GM06990 (cell line): Measurements from ENCODE around the gene FHOD3.

Experiments used
- DNase-seq: peaks from one replicate; pipeline ENCODE4 v3.0.0-alpha.2; 2011; ENCODE audit not compliant: insufficient read length; ENCODE audit errors: extremely low read depth
- H3K27me3 ChIP-seq: replicated peaks from 2 replicates; pipeline ENCODE4 v1.6.0; 2011; ENCODE audit warnings: low read length; ENCODE audit not compliant: control insufficient read depth, insufficient read depth
- H3K36me3 ChIP-seq: 2 replicates; pipeline ENCODE4 v1.5.1; 2011; ENCODE audit warnings: low read length; ENCODE audit not compliant: control insufficient read depth, insufficient read depth
- H3K4me3 ChIP-seq: replicated peaks from 2 replicates; pipeline ENCODE4 v1.5.1; 2011; ENCODE audit warnings: low read depth, mild to moderate bottlenecking, control low read depth, low read length
- TF ChIP-seq, protein P1 (sequence below): IDR thresholded peaks from 2 replicates; pipeline ENCODE4 v1.5.1; 2011; ENCODE audit warnings: low read length, control low read depth, mild to moderate bottlenecking, inconsistent platforms; ENCODE audit not compliant: insufficient read depth, poor library complexity, severe bottlenecking

FHOD3 gene

DNA sequence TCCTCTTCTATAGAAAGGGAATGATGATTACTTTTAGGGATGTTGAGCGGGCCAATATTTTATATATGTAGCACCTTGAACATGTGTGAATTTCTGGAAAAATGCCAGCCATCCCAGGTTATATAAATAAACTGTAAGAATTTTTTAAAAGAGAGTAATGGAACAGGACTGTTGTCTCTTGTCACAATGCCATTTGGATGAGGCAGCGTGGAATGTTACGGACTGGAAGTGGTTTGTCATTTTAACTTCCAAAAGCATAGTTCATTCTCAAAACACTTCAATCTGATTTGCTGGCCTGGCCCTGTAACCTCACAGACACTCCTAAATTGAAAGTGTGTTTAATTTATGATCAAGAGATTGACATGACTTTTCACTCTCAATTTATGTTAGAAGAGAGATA lies 460.5 kb downstream of the FHOD3 start:
- no peak for DNase-seq
- TF ChIP-seq, protein P1, sequence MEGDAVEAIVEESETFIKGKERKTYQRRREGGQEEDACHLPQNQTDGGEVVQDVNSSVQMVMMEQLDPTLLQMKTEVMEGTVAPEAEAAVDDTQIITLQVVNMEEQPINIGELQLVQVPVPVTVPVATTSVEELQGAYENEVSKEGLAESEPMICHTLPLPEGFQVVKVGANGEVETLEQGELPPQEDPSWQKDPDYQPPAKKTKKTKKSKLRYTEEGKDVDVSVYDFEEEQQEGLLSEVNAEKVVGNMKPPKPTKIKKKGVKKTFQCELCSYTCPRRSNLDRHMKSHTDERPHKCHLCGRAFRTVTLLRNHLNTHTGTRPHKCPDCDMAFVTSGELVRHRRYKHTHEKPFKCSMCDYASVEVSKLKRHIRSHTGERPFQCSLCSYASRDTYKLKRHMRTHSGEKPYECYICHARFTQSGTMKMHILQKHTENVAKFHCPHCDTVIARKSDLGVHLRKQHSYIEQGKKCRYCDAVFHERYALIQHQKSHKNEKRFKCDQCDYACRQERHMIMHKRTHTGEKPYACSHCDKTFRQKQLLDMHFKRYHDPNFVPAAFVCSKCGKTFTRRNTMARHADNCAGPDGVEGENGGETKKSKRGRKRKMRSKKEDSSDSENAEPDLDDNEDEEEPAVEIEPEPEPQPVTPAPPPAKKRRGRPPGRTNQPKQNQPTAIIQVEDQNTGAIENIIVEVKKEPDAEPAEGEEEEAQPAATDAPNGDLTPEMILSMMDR: no peak
- H3K4me3 ChIP-seq: no peak overlapping the region
- no peaks in the 10 kb centered on the region for H3K27me3 ChIP-seq
- H3K36me3 ChIP-seq: peaks cover 2% of the 10 kb centered on the region

DNA sequence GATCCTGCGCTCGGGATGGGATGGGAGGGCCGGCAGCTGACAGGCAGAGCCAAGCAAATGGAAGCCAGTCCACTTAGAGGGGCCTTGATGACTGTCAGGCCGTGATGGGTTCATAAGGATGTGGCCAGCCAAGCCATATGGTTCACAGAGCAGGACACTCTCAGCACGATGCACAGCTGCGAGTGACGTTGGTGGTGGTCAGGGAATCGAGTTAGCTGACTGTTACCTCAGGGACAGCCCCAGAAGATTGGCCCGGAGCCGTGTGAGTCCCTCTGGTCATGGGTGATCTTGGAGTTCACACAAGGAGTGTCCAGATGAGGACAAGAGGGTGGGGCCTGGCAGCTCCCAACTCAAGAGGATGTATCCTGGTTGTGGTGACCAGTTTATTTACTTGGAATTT lies 461.1 kb downstream of the FHOD3 start:
- DNase-seq: no peak
- TF ChIP-seq, protein P1: no peak
- H3K27me3 ChIP-seq: no peaks in the 10 kb centered on the region
- no peak overlapping the region for H3K4me3 ChIP-seq
- peaks cover 2% of the 10 kb centered on the region for H3K36me3 ChIP-seq

DNA sequence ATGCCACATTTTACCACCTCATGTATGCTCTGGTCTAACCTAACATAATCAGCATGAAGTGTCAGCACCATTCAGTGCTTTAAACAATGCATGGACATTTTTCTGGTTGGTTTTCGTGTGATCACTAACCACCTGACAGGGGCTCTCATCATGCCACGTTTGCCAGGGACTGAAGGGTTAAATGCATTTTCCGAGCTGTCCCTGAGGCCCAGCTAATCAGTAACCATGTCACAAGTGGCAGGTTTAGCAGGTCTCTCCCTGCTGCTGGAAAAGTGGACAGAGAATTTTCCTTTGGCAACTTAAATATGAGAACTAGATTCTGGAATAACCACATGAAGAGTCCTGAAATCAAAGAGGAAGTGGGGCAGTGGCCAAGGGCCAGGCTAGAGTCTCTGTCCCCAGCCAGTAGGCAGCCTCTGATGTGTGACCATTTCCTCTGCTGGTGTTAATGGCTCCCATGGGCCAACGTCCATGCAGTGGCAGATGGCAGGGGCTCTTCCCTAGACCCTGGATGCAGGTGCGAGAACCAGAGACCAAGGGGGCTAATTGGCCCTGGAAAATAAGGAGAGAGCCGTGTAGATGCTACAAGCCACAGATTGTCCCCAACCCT lies 461.8 kb downstream of the FHOD3 start:
- TF ChIP-seq, protein P1: no peak
- H3K27me3 ChIP-seq: no peaks in the 10 kb centered on the region
- H3K36me3 ChIP-seq: peaks cover 2% of the 10 kb centered on the region
- no peak for DNase-seq
- H3K4me3 ChIP-seq: no peak overlapping the region

- peaks cover 2% of the 10 kb centered on the region for H3K36me3 ChIP-seq
- DNase-seq: no peak
Measured at GRCh38 chr18:36760598-36760997, 463.1 kb downstream of the FHOD3 start.

DNA sequence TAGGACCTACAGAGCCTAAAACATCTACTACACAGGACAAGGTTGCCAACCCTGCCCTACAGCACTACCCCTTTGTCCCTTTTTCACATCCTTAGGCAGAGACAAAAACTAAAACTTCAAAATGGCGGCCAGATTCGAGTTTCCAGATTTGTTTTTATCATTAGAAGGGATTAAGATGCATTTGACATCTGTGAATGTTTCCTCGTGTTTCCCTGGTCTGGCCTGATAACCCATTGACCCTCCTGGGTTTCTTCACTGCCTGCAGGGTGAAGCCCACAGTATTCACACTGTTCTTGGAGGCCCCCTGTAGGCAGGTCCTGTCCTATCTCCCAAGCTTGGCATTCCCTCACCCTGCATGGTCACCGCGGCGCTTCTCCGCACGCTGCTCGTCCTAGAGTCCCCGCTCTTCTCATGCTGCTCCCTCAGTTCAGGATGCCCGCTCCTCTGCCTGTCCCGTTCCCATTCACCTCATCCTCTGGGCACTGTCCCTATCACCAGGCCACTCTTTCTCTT lies 463.7 kb downstream of the FHOD3 start:
- Histone ChIP-seq H3K27me3 (no peaks in the 10 kb centered on the region), H3K36me3 (peaks cover 2% of the 10 kb centered on the region), H3K4me3 (no peak overlapping the region)
- DNase-seq: no peak
- TF ChIP-seq, protein P1: no peak

More at GRCh38 chr18:36760598-36760997, 463.1 kb downstream of the FHOD3 start:
- TF ChIP-seq, protein P1: no peak
- Histone ChIP-seq H3K4me3 (no peak overlapping the region), H3K27me3 (no peaks in the 10 kb centered on the region)
